Measurements from ENCODE around the gene CHMP4A.
"Not testable (repeated sequence)": the region's sequence is repeated elsewhere in the genome, so short reads cannot be mapped to it uniquely, and the experiment has no call there.

DNA sequence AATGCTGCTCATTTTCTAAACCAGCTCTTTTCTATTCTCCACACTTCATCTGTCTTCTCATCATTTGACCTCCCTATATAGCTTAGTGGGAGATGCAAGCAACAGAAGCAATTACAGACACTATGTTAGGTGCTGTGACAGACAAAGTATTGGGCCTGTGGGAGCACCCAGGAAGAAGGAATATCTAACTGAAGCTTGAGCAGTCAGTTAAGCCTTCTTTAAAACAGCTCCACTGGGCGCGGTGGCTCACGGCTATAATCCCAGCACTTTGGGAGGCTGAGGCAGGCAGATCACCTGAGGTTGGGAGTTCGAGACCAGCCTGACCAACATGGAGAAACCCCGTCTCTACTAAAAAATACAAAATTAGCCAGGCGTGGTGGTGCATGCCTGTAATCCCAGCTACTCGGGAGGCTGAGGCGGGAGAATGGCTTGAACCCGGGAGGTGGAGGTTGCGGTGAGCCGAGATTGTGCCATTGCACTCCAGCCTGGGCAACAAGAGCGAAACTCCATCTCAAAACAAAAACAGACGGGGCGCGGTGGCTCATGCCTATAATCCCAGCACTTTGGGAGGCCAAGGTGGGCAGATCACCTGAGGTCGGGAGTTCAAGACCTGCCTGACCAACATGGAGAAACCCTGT is 9.9 kb downstream of the CHMP4A start:
- TF ChIP-seq, protein P1, sequence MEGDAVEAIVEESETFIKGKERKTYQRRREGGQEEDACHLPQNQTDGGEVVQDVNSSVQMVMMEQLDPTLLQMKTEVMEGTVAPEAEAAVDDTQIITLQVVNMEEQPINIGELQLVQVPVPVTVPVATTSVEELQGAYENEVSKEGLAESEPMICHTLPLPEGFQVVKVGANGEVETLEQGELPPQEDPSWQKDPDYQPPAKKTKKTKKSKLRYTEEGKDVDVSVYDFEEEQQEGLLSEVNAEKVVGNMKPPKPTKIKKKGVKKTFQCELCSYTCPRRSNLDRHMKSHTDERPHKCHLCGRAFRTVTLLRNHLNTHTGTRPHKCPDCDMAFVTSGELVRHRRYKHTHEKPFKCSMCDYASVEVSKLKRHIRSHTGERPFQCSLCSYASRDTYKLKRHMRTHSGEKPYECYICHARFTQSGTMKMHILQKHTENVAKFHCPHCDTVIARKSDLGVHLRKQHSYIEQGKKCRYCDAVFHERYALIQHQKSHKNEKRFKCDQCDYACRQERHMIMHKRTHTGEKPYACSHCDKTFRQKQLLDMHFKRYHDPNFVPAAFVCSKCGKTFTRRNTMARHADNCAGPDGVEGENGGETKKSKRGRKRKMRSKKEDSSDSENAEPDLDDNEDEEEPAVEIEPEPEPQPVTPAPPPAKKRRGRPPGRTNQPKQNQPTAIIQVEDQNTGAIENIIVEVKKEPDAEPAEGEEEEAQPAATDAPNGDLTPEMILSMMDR (IDR thresholded peaks at IDR 0.05; ENCODE audit: low read length), result not testable (repeated sequence)
- TF ChIP-seq EZH2 (IDR thresholded peaks at IDR 0.05; ENCODE audit: borderline replicate concordance, low read length), result not testable (repeated sequence)

Measured in OCI-LY1 (cell line).